Brain microvascular endothelial cell (primary cell): ENCODE data around the gene MRAS.
A peak's percentile ranks its signal among the peaks of the same experiment; 100 is the strongest.

Experiments used
- DNase-seq: peaks from one replicate; pipeline ENCODE4 v3.0.0-alpha.2; 2020
- H3K27ac ChIP-seq: fragments of 250-450 bp; sonication (Bioruptor Pico); 2 replicates; pipeline ENCODE4 v1.5.1; 2020; ENCODE audit warnings: mild to moderate bottlenecking, moderate library complexity
- H3K27me3 ChIP-seq: fragments of 250-450 bp; sonication (Bioruptor Pico); replicated peaks from 2 replicates; pipeline ENCODE4 v1.5.1; 2020; ENCODE audit warnings: mild to moderate bottlenecking
- H3K36me3 ChIP-seq: fragments of 250-450 bp; sonication (Bioruptor Pico); replicated peaks from 2 replicates; pipeline ENCODE4 v1.5.1; 2020; ENCODE audit warnings: mild to moderate bottlenecking
- H3K4me3 ChIP-seq: 2 replicates; pipeline ENCODE4 v1.5.1; 2011; ENCODE audit warnings: low read depth, mild to moderate bottlenecking, control low read depth, low read length, moderate library complexity
- CTCF ChIP-seq: IDR thresholded peaks from 2 replicates; pipeline ENCODE4 v1.5.1; 2011; ENCODE audit warnings: low read depth, mild to moderate bottlenecking, moderate library complexity, low read length, control low read depth, inconsistent platforms; ENCODE audit errors: missing control alignments
- in situ Hi-C: cut with HindIII; loops from 2 replicates; pipeline ENCODE4 v1.10.0; 2017; ENCODE audit warnings: low sequenced_read_pairs, low pct_ligation_motif_present

Gene MRAS

GRCh38 chr3:138314751-138315150 is 33.6 kb upstream of the MRAS start:
- no peaks in the 10 kb centered on the region for H3K36me3 ChIP-seq
- in situ Hi-C loops, result no loop called here
- no peak overlapping the region for H3K27ac ChIP-seq
- no peak for TF ChIP-seq CTCF
- DNase-seq, result peak; percentile 13
- H3K4me3 ChIP-seq, result no peak overlapping the region
- no peaks in the 10 kb centered on the region for H3K27me3 ChIP-seq

GRCh38 chr3:138317687-138318086 is 30.7 kb upstream of the MRAS start:
- in situ Hi-C loops, result no loop called here
- Histone ChIP-seq H3K27me3 (no peaks in the 10 kb centered on the region), H3K27ac (no peak overlapping the region), H3K36me3 (no peaks in the 10 kb centered on the region), H3K4me3 (no peak overlapping the region)
- no peak for DNase-seq
- no peak for TF ChIP-seq CTCF

GRCh38 chr3:138323971-138324370 is 24.4 kb upstream of the MRAS start:
- H3K4me3 ChIP-seq, result no peak overlapping the region
- H3K27ac ChIP-seq, result no peak overlapping the region
- TF ChIP-seq CTCF, result no peak
- DNase-seq, result no peak
- no peaks in the 10 kb centered on the region for H3K36me3 ChIP-seq
- no peaks in the 10 kb centered on the region for H3K27me3 ChIP-seq
- in situ Hi-C loops, result no loop called here

- Histone ChIP-seq H3K27me3 (no peaks in the 10 kb centered on the region), H3K27ac (no peak overlapping the region), H3K36me3 (no peaks in the 10 kb centered on the region), H3K4me3 (no peak overlapping the region)
- TF ChIP-seq CTCF, result no peak
- in situ Hi-C loops, result no loop called here
- no peak for DNase-seq
Measured at GRCh38 chr3:138325990-138326389, 22.4 kb upstream of the MRAS start.

DNA sequence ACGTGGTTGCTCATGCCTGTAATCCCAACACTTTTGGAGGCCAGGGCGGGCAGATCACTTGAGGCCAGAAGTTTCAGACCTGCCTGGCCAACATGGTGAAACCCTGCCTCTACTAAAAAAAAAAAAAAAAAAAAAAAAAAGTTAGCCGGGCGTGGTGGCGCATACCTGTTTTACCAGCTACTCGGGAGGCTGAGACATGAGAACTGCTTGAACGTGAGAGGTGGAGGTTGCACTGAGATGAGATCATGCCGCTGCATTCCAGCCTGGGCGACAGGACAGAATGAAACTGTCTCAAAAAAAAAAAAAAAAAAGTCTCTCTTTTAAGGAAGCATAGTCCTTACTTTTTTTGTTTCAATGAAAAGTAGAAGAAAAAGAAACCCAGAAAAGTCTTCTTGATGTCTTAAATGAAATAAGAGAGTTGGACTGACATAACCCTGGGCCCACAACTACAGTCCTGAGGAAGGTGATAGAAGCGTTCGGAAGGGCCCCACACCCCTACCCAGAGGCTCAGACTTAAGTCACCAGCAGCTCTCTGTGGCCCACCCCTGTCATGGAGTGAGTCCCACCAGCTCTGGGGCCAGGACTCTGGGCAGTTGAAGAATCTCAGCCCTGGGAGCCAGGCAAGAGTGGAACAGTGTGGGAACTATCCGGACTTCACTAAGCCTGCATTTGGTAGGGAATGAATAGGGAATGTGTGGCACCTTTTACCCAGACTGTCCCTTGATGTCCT is 21.3 kb upstream of the MRAS start:
- in situ Hi-C loops, result no loop called here

More for the DNA sequence above, 21.3 kb upstream of the MRAS start:
- no peaks in the 10 kb centered on the region for H3K27me3 ChIP-seq
- no peaks in the 10 kb centered on the region for H3K36me3 ChIP-seq
- no peak overlapping the region for H3K27ac ChIP-seq
- H3K4me3 ChIP-seq, result no peak overlapping the region
- DNase-seq, result no peak
- TF ChIP-seq CTCF, result no peak
